ENCODE measurements around the gene SCN9A.

DNA sequence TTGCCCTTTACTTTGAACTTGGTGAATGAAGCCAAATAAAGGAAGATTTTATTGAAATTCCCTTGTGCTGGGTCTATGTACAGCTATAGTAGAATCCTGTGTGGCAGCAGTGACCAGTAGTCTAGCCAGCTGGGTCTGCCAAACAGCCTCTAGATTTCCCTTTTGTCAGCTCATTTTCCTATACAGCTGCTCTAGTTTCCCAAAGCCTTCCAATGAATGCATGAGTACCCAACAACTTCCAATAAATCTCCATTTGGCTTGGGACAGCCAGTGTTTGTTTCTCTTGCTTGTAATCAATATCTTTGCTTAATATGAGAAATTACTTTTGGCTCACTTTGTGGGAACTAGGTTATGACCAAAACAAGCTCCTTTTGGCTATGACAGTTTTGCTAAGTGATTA, 43.6 kb downstream of the SCN9A start:
- TF ChIP-seq, protein P1, sequence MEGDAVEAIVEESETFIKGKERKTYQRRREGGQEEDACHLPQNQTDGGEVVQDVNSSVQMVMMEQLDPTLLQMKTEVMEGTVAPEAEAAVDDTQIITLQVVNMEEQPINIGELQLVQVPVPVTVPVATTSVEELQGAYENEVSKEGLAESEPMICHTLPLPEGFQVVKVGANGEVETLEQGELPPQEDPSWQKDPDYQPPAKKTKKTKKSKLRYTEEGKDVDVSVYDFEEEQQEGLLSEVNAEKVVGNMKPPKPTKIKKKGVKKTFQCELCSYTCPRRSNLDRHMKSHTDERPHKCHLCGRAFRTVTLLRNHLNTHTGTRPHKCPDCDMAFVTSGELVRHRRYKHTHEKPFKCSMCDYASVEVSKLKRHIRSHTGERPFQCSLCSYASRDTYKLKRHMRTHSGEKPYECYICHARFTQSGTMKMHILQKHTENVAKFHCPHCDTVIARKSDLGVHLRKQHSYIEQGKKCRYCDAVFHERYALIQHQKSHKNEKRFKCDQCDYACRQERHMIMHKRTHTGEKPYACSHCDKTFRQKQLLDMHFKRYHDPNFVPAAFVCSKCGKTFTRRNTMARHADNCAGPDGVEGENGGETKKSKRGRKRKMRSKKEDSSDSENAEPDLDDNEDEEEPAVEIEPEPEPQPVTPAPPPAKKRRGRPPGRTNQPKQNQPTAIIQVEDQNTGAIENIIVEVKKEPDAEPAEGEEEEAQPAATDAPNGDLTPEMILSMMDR (IDR thresholded peaks at IDR 0.05): no peak
- TF ChIP-seq POLR2A (IDR thresholded peaks at IDR 0.05): no peak
